Body of pancreas (tissue), 4 donors: Measurements from ENCODE around the gene SUCO. TPM values are rescaled to one million over a fixed set of nuclear protein-coding genes. Genes with fewer than 3 reads are reported as not detected.

ENCODE experiments used
- ATAC-seq: fragments of 150-250 bp; one replicate; pipeline ENCODE4 v1.9.1; 2016
- DNase-seq, 4 donors: peaks; one replicate each; pipeline ENCODE4 v3.0.0-alpha.2; 2019
- H3K27ac ChIP-seq, 4 donors: fragments of 200-600 bp; sonication (generic); 1 replicate in 3 of 4; 2 replicates in 1 of 4; pipeline versions ENCODE4 v1.5.1 to v1.6.1; 2016 to 2019; ENCODE audit warnings: mild to moderate bottlenecking in 1 of 4, mixed read lengths in 1 of 4, moderate library complexity in 1 of 4
- H3K27me3 ChIP-seq, 2 donors: fragments of 200-600 bp; sonication (generic); one replicate each; pipeline ENCODE4 v1.6.0; 2016; ENCODE audit warnings: mild to moderate bottlenecking in 1 of 2
- H3K36me3 ChIP-seq, 2 donors: fragments of 200-600 bp; sonication (generic); replicated peaks in 1 of 2; 2 replicates each; pipeline ENCODE4 v1.5.1; 2016; ENCODE audit warnings: low read depth in 2 of 2; ENCODE audit not compliant: insufficient read depth in 1 of 2
- H3K4me1 ChIP-seq: fragments of 200-600 bp; sonication (generic); one replicate; pipeline ENCODE4 v1.6.0; 2016
- H3K4me3 ChIP-seq, 2 donors: fragments of 200-600 bp; sonication (generic); 1 replicate in 1 of 2; 2 replicates in 1 of 2; pipeline ENCODE4 v1.5.1; 2016 to 2019
- H3K9me3 ChIP-seq, 3 donors: fragments of 200-600 bp; sonication (generic); 1 replicate in 2 of 3; 2 replicates in 1 of 3; pipeline ENCODE4 v1.5.1; 2016
- CTCF ChIP-seq, 7 experiments: fragments of 450-650 bp in 4 of 7; fragments of 200-600 bp in 3 of 7; sonication (generic) in 3 of 7; IDR thresholded peaks; one replicate each; pipeline ENCODE4 v1.5.1; 2016 to 2019; ENCODE audit warnings: antibody characterized with exemption in 7 of 7
- POLR2A ChIP-seq, 3 donors: fragments of 450-650 bp; IDR thresholded peaks; one replicate each; pipeline ENCODE4 v1.6.1; 2016; ENCODE audit warnings: antibody characterized with exemption in 3 of 3, mild to moderate bottlenecking in 2 of 3
- WGBS, 2 donors: methylation state at CpG; one replicate each; pipeline ENCODE4 v1.1.5; 2017; 5-methylcytosine and 5-hydroxymethylcytosine counted together
- intact Hi-C: fragments of 100-400 bp; cut with DNase I; formaldehyde crosslinking; loops from one replicate; pipeline ENCODE4 v1.15.1; 2023
- total RNA-seq, 2 donors: library from RNA; depleted of rRNA; stranded (reverse); fragments of >200 nt; gene quantifications; one replicate each; pipeline ENCODE4 v1.1.0, GENCODE V29; 2016

The SUCO gene
- total RNA-seq, 2 donors from 2014 or later = 61.0 to 68.6 TPM

DNA sequence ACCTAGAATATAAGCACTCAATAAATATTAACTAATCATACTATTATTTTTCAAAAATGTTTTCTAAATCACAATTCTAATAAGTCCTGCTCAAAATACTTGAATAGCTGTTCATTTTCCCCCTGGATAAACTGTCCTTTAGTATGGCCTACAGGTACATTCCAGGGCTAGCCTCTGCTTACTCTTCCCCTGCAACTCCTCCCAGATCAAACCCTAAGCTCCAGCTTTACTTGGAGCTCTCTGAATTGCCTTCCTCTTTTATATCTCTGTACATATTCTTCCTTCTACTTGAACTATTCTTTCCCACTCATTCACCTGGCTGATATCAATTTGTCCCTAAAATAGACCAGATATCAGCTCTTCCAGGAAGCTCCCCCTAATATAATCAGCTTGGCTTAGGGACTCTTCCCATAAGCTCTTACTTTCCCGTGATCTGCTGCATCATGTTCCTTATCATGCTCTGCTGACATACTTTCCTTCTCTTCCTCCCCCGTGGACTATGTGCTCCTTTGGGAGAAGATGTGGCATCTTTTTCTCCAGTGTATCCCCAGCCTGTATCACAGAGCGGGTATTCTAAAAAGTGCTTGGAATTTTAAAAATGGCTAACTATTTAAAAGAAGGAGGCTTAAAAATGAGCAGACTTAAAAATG is 46.0 kb upstream of the SUCO start:
- H3K27ac ChIP-seq = no peak overlapping the region

DNA sequence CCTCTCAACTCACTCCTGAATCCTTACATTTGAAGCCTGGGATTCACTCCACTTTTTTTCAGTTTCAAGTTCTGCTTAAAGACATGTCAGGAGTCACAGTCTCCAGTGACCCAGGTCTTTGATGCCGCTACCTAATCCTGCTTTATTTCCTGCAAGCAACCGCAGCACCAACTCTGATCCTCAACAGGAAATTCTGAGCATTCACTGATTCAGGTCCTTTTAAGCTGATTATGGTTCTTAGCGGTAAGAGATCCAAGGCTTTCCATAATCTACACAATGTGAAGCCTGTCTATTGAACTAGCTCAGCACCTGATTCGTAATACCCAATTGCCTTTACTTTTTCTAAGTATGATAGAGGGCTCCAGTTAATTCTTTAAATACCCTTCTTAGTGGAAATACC is 45.4 kb upstream of the SUCO start:
- ATAC-seq = no peak
- Histone ChIP-seq H3K27me3 (no peaks in the 10 kb centered on the region), H3K9me3 (no peaks in the 10 kb centered on the region), H3K4me3 (no peak overlapping the region), H3K27ac (no peak overlapping the region), H3K4me1 (no peaks in the 10 kb centered on the region), H3K36me3 (no peaks in the 10 kb centered on the region)
- DNase-seq = no peak
- 73 to 96% methylated on average over 4 of the region's 4 CpGs for WGBS, 2 donors
- intact Hi-C loops = no loop called here
- TF ChIP-seq CTCF (IDR thresholded peaks at IDR 0.05) = no peak
- TF ChIP-seq POLR2A (IDR thresholded peaks at IDR 0.05) = no peak

More for the DNA sequence above, 46.0 kb upstream of the SUCO start:
- H3K9me3 ChIP-seq = no peaks in the 10 kb centered on the region
- H3K4me1 ChIP-seq = no peaks in the 10 kb centered on the region
- DNase-seq (no peak), ATAC-seq (no peak)
- no peaks in the 10 kb centered on the region for H3K36me3 ChIP-seq
- no peaks in the 10 kb centered on the region for H3K27me3 ChIP-seq
- 60 to 74% methylated on average over 3 of the region's 3 CpGs for WGBS, 2 donors
- TF ChIP-seq CTCF (IDR thresholded peaks at IDR 0.05) (no peak), POLR2A (IDR thresholded peaks at IDR 0.05) (no peak)
- intact Hi-C loops = no loop called here
- H3K4me3 ChIP-seq = no peak overlapping the region

DNA sequence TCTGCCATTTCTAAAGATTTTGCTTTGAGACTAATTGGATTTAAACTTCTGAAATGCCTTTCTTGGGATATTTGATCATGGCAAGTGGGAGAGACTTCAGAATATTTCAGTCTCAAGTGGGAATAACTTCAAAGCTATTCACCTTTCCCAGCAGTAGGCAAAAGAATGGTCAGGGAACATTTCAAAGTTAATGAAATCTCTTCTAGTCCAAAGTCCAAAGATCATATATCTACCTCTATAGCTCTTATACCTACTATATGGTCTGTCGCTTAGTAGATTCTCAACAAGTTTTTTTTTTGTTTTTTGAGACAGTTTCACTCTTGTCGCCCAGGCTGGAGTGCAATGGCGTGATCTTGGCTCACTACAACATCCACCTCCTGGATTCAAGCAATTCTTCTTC is 44.6 kb upstream of the SUCO start:
- intact Hi-C loops = no loop called here
- WGBS, 2 donors = 94 to 100% methylated on average over 3 of the region's 3 CpGs
- no peak overlapping the region for H3K4me3 ChIP-seq
- TF ChIP-seq POLR2A (IDR thresholded peaks at IDR 0.05) (no peak), CTCF (IDR thresholded peaks at IDR 0.05) (no peak)
- DNase-seq = no peak
- no peaks in the 10 kb centered on the region for H3K27me3 ChIP-seq
- H3K4me1 ChIP-seq = no peaks in the 10 kb centered on the region
- H3K9me3 ChIP-seq = no peaks in the 10 kb centered on the region
- no peak for ATAC-seq
- H3K36me3 ChIP-seq = no peaks in the 10 kb centered on the region
- no peak overlapping the region for H3K27ac ChIP-seq

DNA sequence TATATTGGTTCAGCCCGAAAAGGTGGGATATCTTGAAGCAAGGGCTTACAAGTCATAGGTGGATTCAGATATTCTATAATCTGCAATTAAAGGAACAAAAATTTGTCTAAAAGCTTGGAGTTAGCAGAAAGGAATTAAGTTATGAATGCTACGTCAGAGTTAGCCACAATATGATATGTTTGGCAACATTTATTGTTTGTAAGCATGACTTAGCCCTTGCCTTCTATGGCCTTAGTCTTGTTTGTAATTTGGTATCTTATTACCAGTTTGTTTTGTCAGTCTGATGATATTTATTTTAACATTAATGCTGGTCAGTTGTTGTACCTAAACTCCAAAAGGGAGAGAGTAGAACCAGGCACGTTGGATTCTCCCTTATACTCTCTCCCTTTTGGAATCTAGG is 43.1 kb upstream of the SUCO start:
- intact Hi-C loops = no loop called here
- TF ChIP-seq CTCF (IDR thresholded peaks at IDR 0.05) (no peak), POLR2A (IDR thresholded peaks at IDR 0.05) (no peak)
- H3K4me1 ChIP-seq = no peaks in the 10 kb centered on the region
- H3K9me3 ChIP-seq = no peaks in the 10 kb centered on the region
- no peaks in the 10 kb centered on the region for H3K27me3 ChIP-seq
- no peak for DNase-seq
- no peak overlapping the region for H3K27ac ChIP-seq
- no peak overlapping the region for H3K4me3 ChIP-seq
- ATAC-seq = no peak
- WGBS, 2 donors = 70 to 83% methylated on average over 3 of the region's 3 CpGs
- no peaks in the 10 kb centered on the region for H3K36me3 ChIP-seq

GRCh38 chr1:172492421-172492820 is 40.5 kb upstream of the SUCO start:
- H3K4me3 ChIP-seq = no peak overlapping the region
- H3K27me3 ChIP-seq = no peaks in the 10 kb centered on the region
- H3K36me3 ChIP-seq = no peaks in the 10 kb centered on the region
- WGBS, 2 donors = 78 to 91% methylated on average over 1 of the region's 1 CpG
- ATAC-seq (no peak), DNase-seq (no peak)
- intact Hi-C loops = no loop called here
- TF ChIP-seq CTCF (IDR thresholded peaks at IDR 0.05) (no peak), POLR2A (IDR thresholded peaks at IDR 0.05) (no peak)
- H3K9me3 ChIP-seq = no peaks in the 10 kb centered on the region
- peaks cover 17% of the 10 kb centered on the region for H3K4me1 ChIP-seq
- H3K27ac ChIP-seq = no peak overlapping the region
